H9 (cell line): ENCODE data around the gene SPR. TPM values are rescaled to one million over a fixed set of nuclear protein-coding genes. Genes with fewer than 3 reads are reported as not detected.

Source experiments
- DNase-seq: peaks from one replicate; pipeline ENCODE4 v3.0.0-alpha.2; 2017
- H2AFZ ChIP-seq: one replicate; pipeline ENCODE4 v1.6.1; 2013; ENCODE audit warnings: mild to moderate bottlenecking, low read length, control low read depth, moderate library complexity
- H2AK5ac ChIP-seq: 2 replicates; pipeline ENCODE4 v1.6.1; 2013; ENCODE audit warnings: low read length, control low read depth, mixed read lengths; ENCODE audit not compliant: insufficient read length
- H2BK120ac ChIP-seq: one replicate; pipeline ENCODE4 v1.6.1; 2013; ENCODE audit warnings: low read depth, mild to moderate bottlenecking, low read length, control low read depth, inconsistent platforms; ENCODE audit not compliant: poor library complexity, severe bottlenecking
- H2BK12ac ChIP-seq: 2 replicates; pipeline ENCODE4 v1.6.1; 2013; ENCODE audit warnings: low read length, control low read depth, mixed read lengths, low read depth; ENCODE audit not compliant: insufficient read length
- H2BK15ac ChIP-seq: 2 replicates; pipeline ENCODE4 v1.6.1; 2013; ENCODE audit warnings: low read depth, low read length, control low read depth
- H2BK20ac ChIP-seq: one replicate; pipeline ENCODE4 v1.6.1; 2013; ENCODE audit warnings: low read depth, mild to moderate bottlenecking, low read length, control low read depth, inconsistent platforms; ENCODE audit not compliant: poor library complexity, severe bottlenecking
- H2BK5ac ChIP-seq: 2 replicates; pipeline ENCODE4 v1.6.1; 2013; ENCODE audit warnings: low read length, control low read depth, mixed read lengths; ENCODE audit not compliant: insufficient read length
- H3K14ac ChIP-seq: 2 replicates; pipeline ENCODE4 v1.6.1; 2013; ENCODE audit warnings: low read length, control low read depth; ENCODE audit not compliant: insufficient read depth
- H3K18ac ChIP-seq: 2 replicates; pipeline ENCODE4 v1.6.1; 2013; ENCODE audit warnings: low read depth, mild to moderate bottlenecking, mixed read lengths, low read length, control low read depth; ENCODE audit not compliant: insufficient read length
- H3K23ac ChIP-seq: 2 replicates; pipeline ENCODE4 v1.6.1; 2013; ENCODE audit warnings: low read length, control low read depth, mixed read lengths, low read depth; ENCODE audit not compliant: insufficient read length
- H3K23me2 ChIP-seq: 2 replicates; pipeline ENCODE4 v1.6.1; 2013; ENCODE audit warnings: low read depth, mild to moderate bottlenecking, mixed read lengths, low read length, control low read depth; ENCODE audit not compliant: insufficient read length, poor library complexity, severe bottlenecking
- H3K27ac ChIP-seq: 2 replicates; pipeline ENCODE4 v1.5.1; 2013; ENCODE audit warnings: low read length, control low read depth, mixed read lengths, low read depth; ENCODE audit not compliant: insufficient read length
- H3K27me3 ChIP-seq: 2 replicates; pipeline ENCODE4 v1.6.1; 2013; ENCODE audit warnings: low read length, control low read depth, inconsistent platforms; ENCODE audit not compliant: insufficient read depth
- H3K4ac ChIP-seq: 2 replicates; pipeline ENCODE4 v1.6.1; 2013; ENCODE audit warnings: low read depth, mild to moderate bottlenecking, control low read depth, inconsistent platforms, low read length, moderate library complexity
- H3K4me1 ChIP-seq: 2 replicates; pipeline ENCODE4 v1.6.1; 2013; ENCODE audit warnings: low read length, control low read depth, inconsistent platforms; ENCODE audit not compliant: insufficient read depth
- H3K4me2 ChIP-seq: 2 replicates; pipeline ENCODE4 v1.6.1; 2013; ENCODE audit warnings: low read length, control low read depth, mixed read lengths; ENCODE audit not compliant: insufficient read length, insufficient read depth
- H3K56ac ChIP-seq: 2 replicates; pipeline ENCODE4 v1.6.1; 2013; ENCODE audit warnings: low read depth, mild to moderate bottlenecking, mixed read lengths, low read length, control low read depth; ENCODE audit not compliant: insufficient read length
- H3K79me1 ChIP-seq: 2 replicates; pipeline ENCODE4 v1.6.1; 2013; ENCODE audit warnings: low read depth, mild to moderate bottlenecking, moderate library complexity, low read length, control low read depth, inconsistent platforms; ENCODE audit not compliant: insufficient read depth, poor library complexity, severe bottlenecking
- H3K79me2 ChIP-seq: 2 replicates; pipeline ENCODE4 v1.6.1; 2013; ENCODE audit warnings: low read length, control low read depth, inconsistent platforms; ENCODE audit not compliant: insufficient read depth
- H3K9ac ChIP-seq: 2 replicates; pipeline ENCODE4 v1.6.1; 2013; ENCODE audit warnings: low read length, control low read depth, mixed read lengths; ENCODE audit not compliant: insufficient read length; ENCODE audit errors: extremely low read depth
- H3K9me3 ChIP-seq: one replicate; pipeline ENCODE4 v1.6.1; 2013; ENCODE audit warnings: low read depth, low read length, inconsistent platforms; ENCODE audit not compliant: control insufficient read depth
- H3T11ph ChIP-seq: one replicate; pipeline ENCODE4 v1.6.1; 2013; ENCODE audit warnings: mild to moderate bottlenecking, low read length, control low read depth, inconsistent platforms
- H4K20me1 ChIP-seq: one replicate; pipeline ENCODE4 v1.6.1; 2013; ENCODE audit not compliant: control insufficient read depth, insufficient read length, insufficient read depth
- H4K5ac ChIP-seq: 2 replicates; pipeline ENCODE4 v1.6.1; 2013; ENCODE audit warnings: low read depth, mild to moderate bottlenecking, mixed read lengths, low read length, control low read depth; ENCODE audit not compliant: insufficient read length
- H4K8ac ChIP-seq: replicated peaks from 2 replicates; pipeline ENCODE4 v1.6.1; 2013; ENCODE audit warnings: low read length, control low read depth, mixed read lengths, low read depth; ENCODE audit not compliant: insufficient read length
- H4K91ac ChIP-seq: 2 replicates; pipeline ENCODE4 v1.6.1; 2013; ENCODE audit warnings: low read depth, mild to moderate bottlenecking, moderate library complexity, mixed read lengths, low read length, control low read depth; ENCODE audit not compliant: insufficient read length
- H3K27ac Mint-ChIP-seq, 3 experiments: 2 replicates in 2 of 3; 3 replicates in 1 of 3; pipeline ENCODE4 v1.8.0; 2020 to 2021; ENCODE audit warnings: mixed read lengths in 3 of 3, mild to moderate bottlenecking in 1 of 3, moderate library complexity in 1 of 3
- H3K27me3 Mint-ChIP-seq: 2 replicates; pipeline ENCODE4 v1.8.0; 2021; ENCODE audit warnings: low read depth, mild to moderate bottlenecking, moderate library complexity, mixed read lengths
- H3K36me3 Mint-ChIP-seq, 3 experiments: 2 replicates in 2 of 3; 3 replicates in 1 of 3; pipeline ENCODE4 v1.8.0; 2020 to 2021; ENCODE audit warnings: low read depth in 3 of 3, mixed read lengths in 3 of 3; ENCODE audit not compliant: insufficient read depth in 1 of 3
- H3K4me1 Mint-ChIP-seq, 2 experiments: 2 replicates each; pipeline ENCODE4 v1.8.0; 2020; ENCODE audit warnings: mixed read lengths in 2 of 2
- H3K4me3 Mint-ChIP-seq, 2 experiments: 2 replicates in 1 of 2; 3 replicates in 1 of 2; pipeline ENCODE4 v1.8.0; 2020 to 2021; ENCODE audit warnings: mild to moderate bottlenecking in 2 of 2, mixed read lengths in 2 of 2, moderate library complexity in 1 of 2
- H3K9me3 Mint-ChIP-seq, 2 experiments: 2 replicates in 1 of 2; 3 replicates in 1 of 2; pipeline ENCODE4 v1.8.0; 2020; ENCODE audit warnings: mild to moderate bottlenecking in 2 of 2, mixed read lengths in 2 of 2, moderate library complexity in 1 of 2
- WGBS: extraction: QIAGEN DNeasy Blood & Tissue Kit; methylation state at CpG from one replicate; pipeline ENCODE4 v1.1.7; 2013; ENCODE audit warnings: missing lambda C conversion rate, low lambda C conversion rate, mixed read lengths; ENCODE audit not compliant: insufficient read length; ENCODE audit errors: extremely low coverage; 5-methylcytosine and 5-hydroxymethylcytosine counted together
- total RNA-seq: library from RNA; stranded (reverse); gene quantifications from 2 replicates; pipeline ENCODE4 v1.2.1, GENCODE V29; 2021
- TF ChIP-seq, protein P1 (sequence below): fragments of 200-600 bp; sonication (generic); conservative IDR thresholded peaks from 3 replicates; pipeline ENCODE4 v1.8.0; 2021; ENCODE audit warnings: antibody characterized with exemption, mild to moderate bottlenecking

Gene SPR
- total RNA-seq, 1 experiment from 2014 or later: 7.3 TPM

DNA sequence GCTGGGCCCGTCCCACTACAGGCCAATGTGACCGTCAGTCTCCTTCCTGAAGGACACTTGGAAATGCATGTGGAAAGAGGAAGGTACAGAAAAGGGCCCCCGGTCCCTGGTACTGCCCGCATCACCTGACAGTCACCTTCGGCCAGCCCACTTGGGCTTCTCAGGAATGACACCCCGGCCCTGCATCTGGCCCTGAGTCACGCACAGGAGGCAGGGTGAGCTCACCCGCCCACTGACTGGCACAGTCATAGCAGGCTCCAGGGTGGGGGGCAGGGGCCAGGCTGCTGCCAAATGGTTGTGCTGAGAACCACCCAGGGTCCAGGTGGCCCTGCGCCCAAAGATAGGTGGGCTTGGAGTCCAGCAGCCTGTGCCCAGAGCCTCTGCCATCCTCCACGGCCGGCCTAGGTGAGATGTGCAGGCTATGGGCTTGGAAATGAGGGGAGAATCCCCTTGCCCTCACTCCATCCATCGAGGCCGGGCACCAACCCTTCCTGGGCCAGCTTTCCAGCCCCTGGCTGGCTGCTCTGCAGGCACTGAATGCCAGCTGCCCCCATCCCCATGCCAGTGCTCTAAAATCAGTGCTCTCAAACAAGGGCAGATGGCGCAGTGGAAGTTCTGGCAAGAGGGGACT lies 44.2 kb downstream of the SPR start:
- Histone ChIP-seq H3K4ac (no peak overlapping the region), H2BK15ac (no peak overlapping the region), H3K4me1 (no peaks in the 10 kb centered on the region; the same call in 1 of the 2 replicates), H3K23me2 (no peaks in the 10 kb centered on the region), H3K18ac (no peak overlapping the region), H3K4me2 (no peak overlapping the region), H3K14ac (no peak overlapping the region), H3K56ac (no peak overlapping the region), H3K79me2 (no peaks in the 10 kb centered on the region), H2BK5ac (no peak overlapping the region), H3K27ac (no peak overlapping the region), H2AFZ (no peak overlapping the region), H4K20me1 (no peaks in the 10 kb centered on the region), H3K23ac (no peak overlapping the region), H3K9ac (no peak overlapping the region), H3T11ph (no peak overlapping the region), H3K79me1 (no peaks in the 10 kb centered on the region), H4K8ac (no peak overlapping the region), H3K9me3 (no peaks in the 10 kb centered on the region), H3K27me3 (peaks cover 28% of the 10 kb centered on the region), H2BK20ac (no peak overlapping the region), H2BK12ac (no peak overlapping the region), H2BK120ac (no peak overlapping the region), H2AK5ac (no peak overlapping the region), H4K91ac (no peak overlapping the region), H4K5ac (no peak overlapping the region)
- Mint-ChIP-seq H3K4me1 (peaks cover 12 to 14% of the 10 kb centered on the region in 2 experiments), H3K9me3 (no peaks in the 10 kb centered on the region), H3K4me3 (no peak overlapping the region), H3K27me3 (peaks cover 20% of the 10 kb centered on the region), H3K36me3 (peaks cover 0 to 2% (median 0%) of the 10 kb centered on the region in 3 experiments; a peak in 1 of 7 replicates), H3K27ac (no peak overlapping the region)
- DNase-seq: no peak
- TF ChIP-seq, protein P1, sequence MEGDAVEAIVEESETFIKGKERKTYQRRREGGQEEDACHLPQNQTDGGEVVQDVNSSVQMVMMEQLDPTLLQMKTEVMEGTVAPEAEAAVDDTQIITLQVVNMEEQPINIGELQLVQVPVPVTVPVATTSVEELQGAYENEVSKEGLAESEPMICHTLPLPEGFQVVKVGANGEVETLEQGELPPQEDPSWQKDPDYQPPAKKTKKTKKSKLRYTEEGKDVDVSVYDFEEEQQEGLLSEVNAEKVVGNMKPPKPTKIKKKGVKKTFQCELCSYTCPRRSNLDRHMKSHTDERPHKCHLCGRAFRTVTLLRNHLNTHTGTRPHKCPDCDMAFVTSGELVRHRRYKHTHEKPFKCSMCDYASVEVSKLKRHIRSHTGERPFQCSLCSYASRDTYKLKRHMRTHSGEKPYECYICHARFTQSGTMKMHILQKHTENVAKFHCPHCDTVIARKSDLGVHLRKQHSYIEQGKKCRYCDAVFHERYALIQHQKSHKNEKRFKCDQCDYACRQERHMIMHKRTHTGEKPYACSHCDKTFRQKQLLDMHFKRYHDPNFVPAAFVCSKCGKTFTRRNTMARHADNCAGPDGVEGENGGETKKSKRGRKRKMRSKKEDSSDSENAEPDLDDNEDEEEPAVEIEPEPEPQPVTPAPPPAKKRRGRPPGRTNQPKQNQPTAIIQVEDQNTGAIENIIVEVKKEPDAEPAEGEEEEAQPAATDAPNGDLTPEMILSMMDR: no peak
- WGBS: no CpG with 5 or more reads among the region's 14 CpGs
